Measurements from ENCODE around the gene HIPK2.

DNA sequence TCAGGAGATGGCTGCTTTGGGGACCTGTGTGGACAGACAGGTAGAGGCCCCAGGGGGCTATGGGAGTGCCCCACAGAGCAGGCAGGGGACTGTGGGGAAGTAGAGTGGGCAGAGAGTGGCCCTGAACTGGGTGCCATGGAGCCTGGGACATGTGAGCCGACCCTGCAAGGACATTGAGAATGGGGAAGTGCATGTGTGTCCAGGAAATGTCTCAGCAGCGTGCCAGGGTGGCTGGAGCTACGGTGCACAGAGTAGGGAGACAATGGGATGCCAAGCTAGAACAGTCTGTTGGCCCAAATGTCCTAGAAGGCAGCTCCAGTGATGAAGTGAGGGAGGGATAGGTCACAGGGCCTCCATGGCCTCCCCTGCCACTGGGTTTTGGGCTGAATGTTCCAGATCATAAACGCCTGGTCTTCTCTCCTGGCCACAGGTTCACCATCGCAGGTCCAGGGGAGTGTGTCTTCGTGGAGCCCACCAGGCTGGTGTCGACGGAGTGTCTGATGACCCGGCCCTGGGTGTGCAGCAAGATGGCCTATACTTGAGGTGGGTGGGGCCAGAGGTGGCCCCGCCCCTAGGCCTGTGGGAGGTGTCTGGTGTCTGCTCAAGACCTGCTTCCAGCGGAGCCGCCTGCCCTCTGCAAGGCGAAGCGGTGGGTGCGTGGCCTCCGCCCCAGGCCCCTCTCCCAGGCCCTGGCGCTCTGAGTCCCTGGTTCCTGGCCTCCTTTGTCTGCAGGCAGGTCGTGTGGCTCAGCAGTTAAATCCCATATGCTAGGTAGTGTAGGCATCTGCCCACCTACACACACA is 233.8 kb downstream of the HIPK2 start:
- TF ChIP-seq CTCF (IDR thresholded peaks at IDR 0.05) (no peak), POLR2A (IDR thresholded peaks at IDR 0.05) (no peak), POLR2AphosphoS5 (IDR thresholded peaks at IDR 0.05) (no peak)
